Endothelial cell of umbilical vein (primary cell): ENCODE data around the gene ABCC2. TPM values are rescaled to one million over a fixed set of nuclear protein-coding genes. Genes with fewer than 3 reads are reported as not detected.
A peak's percentile ranks its signal among the peaks of the same experiment; 100 is the strongest.
"Not testable (repeated sequence)": the region's sequence is repeated elsewhere in the genome, so short reads cannot be mapped to it uniquely, and the experiment has no call there.

Source experiments
- BruUV-seq: library from RNA; stranded (reverse); fragments of 400-500 nt; replicated peaks from 2 replicates; lab custom pipeline; 2021; lab: Mats Ljungman, UMichigan
- CTCF ChIA-PET: fragments of 300-600, 350-600 bp; sonication (Branson Sonifier 250); formaldehyde crosslinking; loops from one replicate; lab custom pipeline; 2021; ENCODE audit warnings: antibody characterized with exemption, inconsistent platforms; lab: Charles Lee
- POLR2A ChIA-PET: fragments of 300-600, 350-600 bp; sonication (Branson Sonifier 250); formaldehyde crosslinking; loops from one replicate; lab custom pipeline; 2021; ENCODE audit warnings: antibody characterized with exemption, inconsistent platforms; lab: Charles Lee
- DNase-seq: peaks from one replicate; pipeline ENCODE4 v3.0.0-alpha.2; 2011; ENCODE audit warnings: low read depth, low spot score
- FAIRE-seq: peaks from 2 replicates; lab custom pipeline; 2011; peaks lifted over from hg19 to GRCh38; lab: Jason Lieb, UNC
- H2AFZ ChIP-seq: 2 replicates; pipeline ENCODE4 v1.6.0; 2012; ENCODE audit warnings: low read depth, low read length, control low read depth, inconsistent platforms
- H3K27ac ChIP-seq: 2 replicates; pipeline ENCODE4 v1.5.1; 2011; ENCODE audit warnings: low read depth, mild to moderate bottlenecking, control low read depth, low read length, moderate library complexity; ENCODE audit not compliant: insufficient read depth
- H3K27me3 ChIP-seq, 2 experiments: 2 replicates each; pipeline versions ENCODE4 v1.6.0 to v1.6.1; 2011; ENCODE audit warnings: low read length in 2 of 2, mixed read lengths in 1 of 2; ENCODE audit not compliant: control insufficient read depth in 2 of 2, insufficient read depth in 2 of 2
- H3K36me3 ChIP-seq, 2 experiments: 2 replicates in 1 of 2; 3 replicates in 1 of 2; pipeline ENCODE4 v1.5.1; 2011; ENCODE audit warnings: low read length in 2 of 2, mild to moderate bottlenecking in 1 of 2, moderate library complexity in 1 of 2; ENCODE audit not compliant: control insufficient read depth in 2 of 2, insufficient read depth in 2 of 2; ENCODE audit errors: extremely low read depth in 1 of 2
- H3K4me1 ChIP-seq: 3 replicates; pipeline ENCODE4 v1.5.1; 2011; ENCODE audit warnings: mild to moderate bottlenecking, low read length; ENCODE audit not compliant: control insufficient read depth, insufficient read depth; ENCODE audit errors: extremely low read depth
- H3K4me2 ChIP-seq: 2 replicates; pipeline ENCODE4 v1.6.1; 2011; ENCODE audit warnings: low read length, control low read depth, mixed read lengths; ENCODE audit not compliant: insufficient read depth
- H3K4me3 ChIP-seq, 3 experiments: fragments of 200-600 bp in 1 of 3; sonication (generic), shearing (Covaris generic) in 1 of 3; replicated peaks in 1 of 3; 2 replicates each; pipeline ENCODE4 v1.5.1; 2011 to 2016; ENCODE audit warnings: control low read depth in 3 of 3, low read length in 3 of 3, mild to moderate bottlenecking in 2 of 3, inconsistent platforms in 1 of 3, low read depth in 1 of 3, moderate library complexity in 1 of 3; ENCODE audit not compliant: insufficient read depth in 1 of 3
- H3K79me2 ChIP-seq: 2 replicates; pipeline ENCODE4 v1.6.0; 2012; ENCODE audit warnings: low read length, inconsistent platforms; ENCODE audit not compliant: control insufficient read depth, insufficient read depth
- H3K9ac ChIP-seq: replicated peaks from 2 replicates; pipeline ENCODE3; 2011; ENCODE audit warnings: low read length, control low read depth; ENCODE audit not compliant: insufficient read depth; ENCODE audit errors: extremely low read depth
- H3K9me1 ChIP-seq: replicated peaks from 3 replicates; pipeline ENCODE4 v1.6.0; 2011; ENCODE audit warnings: mild to moderate bottlenecking, low read length; ENCODE audit not compliant: control insufficient read depth, insufficient read depth; ENCODE audit errors: extremely low read depth
- H3K9me3 ChIP-seq: replicated peaks from 2 replicates; pipeline ENCODE4 v1.5.1; 2012; ENCODE audit warnings: low read length, inconsistent platforms; ENCODE audit not compliant: control insufficient read depth, insufficient read depth
- H4K20me1 ChIP-seq: replicated peaks from 2 replicates; pipeline ENCODE3; 2011; ENCODE audit warnings: mild to moderate bottlenecking, low read length; ENCODE audit not compliant: control insufficient read depth, insufficient read depth; ENCODE audit errors: extremely low read depth
- GATA2 ChIP-seq: IDR thresholded peaks from 2 replicates; pipeline ENCODE4 v1.7.0; 2011; ENCODE audit warnings: low read depth, mild to moderate bottlenecking, moderate library complexity, mixed read lengths, low read length; ENCODE audit not compliant: insufficient read length, insufficient read depth
- MYC ChIP-seq: IDR thresholded peaks from one replicate; pipeline ENCODE4 v1.6.1; 2011; ENCODE audit warnings: mild to moderate bottlenecking, low read depth, low read length
- POLR2AphosphoS5 ChIP-seq: IDR thresholded peaks from 2 replicates; pipeline ENCODE4 v1.6.1; 2012; ENCODE audit warnings: low read depth, mild to moderate bottlenecking, control low read depth, low read length, moderate library complexity; ENCODE audit not compliant: insufficient read depth
- dilution Hi-C: fragments of 300-500 bp; cut with MboI; formaldehyde crosslinking; loops from one replicate; pipeline ENCODE4 v1.15.0; 2019; ENCODE audit warnings: low sequenced_read_pairs; ENCODE audit not compliant: extremely low pct_ligation_motif_present
- intact Hi-C: fragments of 100-400 bp; cut with micrococcal nuclease; formaldehyde crosslinking; loops from one replicate; pipeline ENCODE4 v1.10.0; 2022
- polyA plus RNA-seq, 4 experiments: library from polyadenylated mRNA; depleted of rRNA in 3 of 4; stranded (reverse) in 3 of 4; unstranded in 1 of 4; fragments of >200 nt; gene quantifications; 2 replicates each; pipeline versions ENCODE4 v1.2.1 to v1.2.3, GENCODE V29; 2011 to 2012; ENCODE audit warnings: missing spikeins in 1 of 4
- total RNA-seq: library from RNA; stranded (reverse); gene quantifications from 2 replicates; pipeline ENCODE4 v1.2.3, GENCODE V29; 2021

Gene ABCC2
- total and polyA plus RNA-seq, 2 donors (not counting 3 experiments of a cell fraction or from before 2014, with no cell fraction given): 1.5 to 3.3 TPM

DNA sequence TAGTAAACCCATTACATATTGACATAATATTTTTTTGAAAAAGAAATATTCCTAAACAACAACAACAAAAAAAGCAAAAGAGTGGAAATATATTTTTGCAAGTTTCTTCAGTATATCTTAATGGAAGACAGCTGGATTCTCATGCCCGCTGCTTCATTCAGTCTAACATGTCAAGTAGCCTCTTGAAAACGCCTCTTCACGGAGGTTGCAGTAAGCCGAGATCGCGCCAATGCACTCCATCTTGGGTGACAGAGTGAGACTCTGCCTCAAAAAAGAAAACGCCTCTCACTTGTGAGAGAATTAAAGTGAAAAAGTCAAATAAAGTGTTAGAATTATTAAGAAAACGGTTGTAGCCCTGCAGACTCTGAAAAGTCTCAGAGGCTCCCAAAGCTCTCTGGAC lies 49.1 kb upstream of the ABCC2 start:
- H3K4me3 ChIP-seq: no peak overlapping the region
- H3K36me3 ChIP-seq: peaks cover 2% of the 10 kb centered on the region in 2 experiments
- TF ChIP-seq GATA2: no peak
- no peak for TF ChIP-seq MYC
- TF ChIP-seq POLR2AphosphoS5: no peak
- POLR2A ChIA-PET: interaction anchor here (1.4 kb wide), 1 partner anchor 48 kb away, joined by 3 read pairs; no protein-coding TSS in a partner anchor
- peak overlapping the region; percentile 74 for H3K4me2 ChIP-seq
- no peaks in the 10 kb centered on the region for H3K9me1 ChIP-seq
- DNase-seq (no peak), FAIRE-seq (no peak)
- intact Hi-C loops: loop anchor here (2.0 to 5.0 kb wide), 3 partner anchors 314 to 494 kb away; partner anchors contain the start of genes CHUK and ERLIN1
- H3K79me2 ChIP-seq: peaks cover 16% of the 10 kb centered on the region
- H3K27me3 ChIP-seq: no peaks in the 10 kb centered on the region
- H3K9ac ChIP-seq: no peak overlapping the region
- no TSS peak for BruUV-seq
- dilution Hi-C loops: no loop called here
- H2AFZ ChIP-seq: no peak overlapping the region
- H3K27ac ChIP-seq: no peak overlapping the region
- CTCF ChIA-PET: interaction anchor here (0.6 to 4.6 kb wide), 8 partner anchors 19 to 113 kb away, joined by 3 to 49 read pairs (median 3); partner anchors contain the start of gene SLC25A28
- H3K4me1 ChIP-seq: peaks cover 15% of the 10 kb centered on the region
- H4K20me1 ChIP-seq: no peaks in the 10 kb centered on the region
- H3K9me3 ChIP-seq: no peaks in the 10 kb centered on the region

DNA sequence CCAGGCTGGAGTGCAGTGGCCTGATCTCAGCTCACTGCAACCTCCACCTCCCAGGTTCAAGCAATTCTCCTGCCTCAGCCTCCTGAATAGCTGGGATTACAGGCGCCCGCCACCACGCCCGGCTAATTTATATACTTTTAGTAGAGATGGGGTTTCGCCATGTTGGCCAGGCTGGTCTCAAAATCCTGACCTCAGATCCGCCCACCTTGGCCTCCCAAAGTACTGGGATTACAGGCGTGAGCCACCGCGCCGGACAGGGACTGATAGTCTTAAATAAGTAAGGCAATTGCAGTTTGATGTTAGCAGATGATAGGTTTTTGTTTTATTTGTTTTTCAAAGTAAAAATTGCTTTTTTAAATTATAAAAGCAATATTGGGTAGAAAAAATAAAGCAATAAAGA lies 48.3 kb upstream of the ABCC2 start:
- not testable (repeated sequence) for BruUV-seq

More for the DNA sequence above, 48.3 kb upstream of the ABCC2 start:
- DNase-seq, FAIRE-seq, H4K20me1 ChIP-seq, H3K9ac ChIP-seq, H3K9me3 ChIP-seq, H3K27me3 ChIP-seq, H3K27ac ChIP-seq, H3K9me1 ChIP-seq, dilution Hi-C loops, H2AFZ ChIP-seq, POLR2A ChIA-PET, H3K4me3 ChIP-seq, H3K36me3 ChIP-seq, H3K4me2 ChIP-seq: not testable (repeated sequence)
- Histone ChIP-seq H3K79me2 (peaks cover 16% of the 10 kb centered on the region), H3K4me1 (peaks cover 15% of the 10 kb centered on the region)
- intact Hi-C loops: loop anchor here (5.0 kb wide), 2 partner anchors 313 to 493 kb away; partner anchors contain the start of gene CHUK
- CTCF ChIA-PET: interaction anchor here (0.6 to 4.6 kb wide), 5 partner anchors 20 to 112 kb away, joined by 3 to 49 read pairs (median 3); no protein-coding TSS in a partner anchor
